NCI-H345 treated with DMSO at 0.1 percent for 48 hours (cell line): ENCODE data around the gene CHRD.
"Not testable (repeated sequence)": the region's sequence is repeated elsewhere in the genome, so short reads cannot be mapped to it uniquely, and the experiment has no call there.

ENCODE experiments used
- DNase-seq: peaks from one replicate; lab custom pipeline; 2025; ENCODE audit not compliant: unreplicated experiment; lab: John Stamatoyannopoulos, UW

CHRD gene

DNA sequence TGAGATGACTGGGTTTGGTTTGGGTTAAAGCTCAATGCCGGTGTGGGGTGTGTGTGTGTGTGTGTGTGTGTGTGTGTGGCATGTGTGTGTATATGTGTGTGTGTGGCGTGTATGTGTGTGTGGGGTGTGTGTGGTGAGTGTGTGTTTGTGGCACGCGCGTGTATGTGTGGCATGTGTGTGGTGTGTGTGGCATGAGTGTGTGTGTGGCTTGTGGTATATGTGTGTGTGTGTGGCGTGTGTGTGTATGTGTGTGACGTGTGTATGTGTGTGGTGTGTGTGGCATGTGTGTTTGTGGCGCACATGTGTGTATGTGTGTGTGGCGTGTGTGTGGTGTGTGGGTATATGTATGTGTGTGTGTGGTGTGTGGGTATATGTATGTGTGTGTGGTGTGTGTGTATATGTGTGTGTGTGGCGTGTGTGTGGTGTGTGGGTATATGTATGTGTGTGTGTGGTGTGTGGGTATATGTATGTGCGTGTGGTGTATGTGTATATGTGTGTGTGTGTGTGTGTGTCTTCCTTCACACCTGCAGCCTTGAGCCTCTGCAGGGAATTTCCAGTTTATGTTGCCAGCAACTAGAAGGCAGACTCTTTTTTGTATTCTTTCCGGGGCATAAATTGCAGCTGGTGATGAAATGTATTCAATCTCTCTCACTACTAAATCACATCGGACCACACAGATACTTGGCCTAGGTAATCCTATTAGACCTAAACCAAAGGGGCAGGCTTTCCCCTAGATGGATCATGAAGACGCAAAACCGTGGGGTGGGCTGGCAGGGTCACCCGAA is 34.8 kb downstream of the CHRD start:
- DNase-seq, result no peak

DNA sequence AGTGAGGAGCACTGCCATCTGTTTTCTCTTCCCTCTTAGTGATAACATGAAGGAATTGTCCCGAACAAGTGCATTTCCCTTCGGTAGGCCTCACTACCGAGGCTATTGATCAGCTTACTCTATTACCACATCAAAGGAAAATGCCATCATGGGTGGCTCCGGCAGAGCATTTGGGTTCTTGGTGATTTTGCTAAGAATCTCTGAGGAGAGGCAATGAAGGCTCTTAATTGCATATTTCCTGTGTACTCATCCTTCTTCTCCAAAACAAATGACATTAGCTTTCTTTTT is 35.3 kb downstream of the CHRD start:
- DNase-seq, result no peak

DNA sequence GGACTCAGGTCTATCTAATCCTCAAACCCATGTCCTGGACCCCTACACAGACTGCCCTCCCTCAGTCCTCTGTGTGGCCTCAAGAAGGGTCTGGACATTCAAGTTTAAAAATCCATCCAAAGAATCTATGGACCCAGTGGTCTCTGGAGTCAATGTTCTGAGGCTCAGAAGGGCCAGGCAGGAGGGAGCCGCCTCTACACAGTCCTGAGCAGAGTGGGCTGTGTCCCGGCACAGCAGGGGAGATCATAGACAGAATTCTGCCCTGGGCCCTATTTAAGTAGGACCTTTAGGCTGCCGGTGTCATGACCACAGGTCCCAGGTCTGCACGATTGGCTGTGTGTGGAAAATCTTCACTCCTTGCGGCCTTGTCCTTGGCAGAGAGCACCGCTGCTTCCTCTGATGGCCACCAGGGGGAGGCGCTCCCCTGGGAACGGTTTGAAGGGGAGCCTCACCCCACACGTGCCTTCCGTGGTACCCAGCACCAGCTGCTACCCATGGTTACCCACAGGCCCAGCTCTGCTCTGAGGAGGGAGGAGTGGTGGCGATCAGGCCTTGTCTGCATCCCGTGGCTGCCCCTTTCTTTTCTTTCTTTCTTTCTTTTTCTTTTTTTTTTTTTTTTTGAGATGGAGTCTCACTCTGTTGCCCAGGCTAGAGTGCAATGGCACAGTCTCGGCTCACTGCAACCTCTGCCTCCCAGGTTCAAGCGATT is 37.9 kb downstream of the CHRD start:
- peak; percentile 73 for DNase-seq

DNA sequence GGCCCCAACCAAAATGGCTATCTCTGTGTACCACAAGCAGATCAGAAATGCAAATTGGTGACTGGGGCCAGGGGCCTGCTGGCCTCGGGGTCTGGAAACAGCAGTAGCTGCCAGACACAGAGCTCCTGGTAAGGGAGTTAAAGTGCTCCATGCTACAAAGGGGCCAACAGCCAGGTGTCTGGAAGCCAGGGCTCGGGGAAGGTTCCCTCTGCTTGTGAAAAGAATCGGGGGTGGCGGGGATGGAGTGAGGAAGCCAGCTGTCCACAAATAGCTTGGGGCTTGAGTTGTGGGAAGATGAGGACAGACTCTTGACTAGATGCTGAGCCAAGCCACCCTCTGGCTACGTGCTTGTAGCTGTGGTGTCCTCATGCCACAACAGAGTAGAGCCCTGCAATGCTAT is 39.3 kb downstream of the CHRD start:
- DNase-seq, result no peak

DNA sequence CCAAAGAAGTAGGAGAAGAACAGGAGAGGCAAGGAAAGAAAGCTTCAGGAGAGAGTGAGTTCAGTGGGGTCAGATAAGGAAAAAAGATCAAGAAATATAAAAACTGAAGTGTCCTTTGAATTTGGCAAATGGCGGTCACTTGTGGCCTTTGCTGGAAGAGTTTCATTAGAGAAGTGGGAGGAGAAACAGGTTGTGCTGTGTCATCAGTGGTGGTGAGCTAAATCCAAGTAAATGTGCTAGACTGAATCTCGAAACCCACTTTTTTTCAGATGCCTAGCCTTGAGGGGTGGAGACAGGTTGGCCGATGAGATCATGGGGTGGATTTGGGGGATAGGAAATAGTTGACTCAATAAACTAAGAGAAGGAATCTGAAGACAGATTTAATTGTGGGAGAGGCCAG is 43.7 kb downstream of the CHRD start:
- no peak for DNase-seq

DNA sequence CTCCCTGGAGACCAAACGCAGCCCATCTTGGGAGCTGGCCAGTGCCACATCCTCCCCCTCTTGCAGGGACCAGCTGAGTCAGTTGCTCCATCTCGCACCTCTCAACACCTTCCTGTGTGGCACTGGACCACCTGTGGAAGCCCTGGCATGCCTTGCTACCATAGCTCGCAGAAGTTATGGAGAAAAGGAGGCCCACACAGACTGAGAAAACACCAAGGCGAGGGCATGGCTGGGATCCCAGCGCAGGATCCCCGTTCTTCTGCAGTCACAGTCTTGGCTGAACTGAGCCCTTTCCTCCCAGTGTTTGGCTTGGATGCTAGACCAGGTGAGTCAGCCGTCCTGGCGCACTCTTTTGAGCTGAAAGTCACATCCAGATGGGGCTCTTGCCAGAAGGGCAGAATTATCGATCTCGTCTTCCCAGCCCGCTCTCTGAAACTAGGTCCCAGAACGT is 46.9 kb downstream of the CHRD start:
- no peak for DNase-seq

DNA sequence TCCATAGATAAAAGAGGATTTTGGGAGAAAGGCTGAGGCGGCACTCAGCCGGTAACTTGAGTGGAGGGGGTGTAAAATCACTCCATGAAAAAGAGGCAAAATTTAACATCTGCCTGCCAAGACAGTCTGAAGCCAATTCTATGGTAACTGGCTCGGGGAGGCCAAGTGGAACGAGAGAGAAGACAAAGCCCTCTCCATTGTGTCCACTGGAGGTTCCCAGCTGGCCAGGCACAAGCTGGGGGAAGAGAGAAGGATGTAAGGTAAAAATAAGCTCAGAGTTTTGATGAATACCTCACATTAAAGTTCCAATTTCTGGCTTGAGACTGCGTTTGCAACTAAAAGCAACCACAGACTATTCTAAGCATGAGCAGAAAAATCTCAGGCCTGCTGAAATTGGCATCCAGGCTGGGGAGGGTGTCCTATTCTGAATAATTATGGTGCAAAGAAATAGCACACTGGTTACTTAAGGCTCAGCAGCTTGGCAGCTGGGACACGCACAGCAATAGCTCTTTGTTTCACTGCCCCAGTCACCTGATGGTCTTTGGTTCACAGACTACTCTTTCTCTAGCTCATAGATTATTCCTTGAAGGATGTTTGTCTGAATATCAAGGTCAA is 48.8 kb downstream of the CHRD start:
- DNase-seq, result no peak

DNA sequence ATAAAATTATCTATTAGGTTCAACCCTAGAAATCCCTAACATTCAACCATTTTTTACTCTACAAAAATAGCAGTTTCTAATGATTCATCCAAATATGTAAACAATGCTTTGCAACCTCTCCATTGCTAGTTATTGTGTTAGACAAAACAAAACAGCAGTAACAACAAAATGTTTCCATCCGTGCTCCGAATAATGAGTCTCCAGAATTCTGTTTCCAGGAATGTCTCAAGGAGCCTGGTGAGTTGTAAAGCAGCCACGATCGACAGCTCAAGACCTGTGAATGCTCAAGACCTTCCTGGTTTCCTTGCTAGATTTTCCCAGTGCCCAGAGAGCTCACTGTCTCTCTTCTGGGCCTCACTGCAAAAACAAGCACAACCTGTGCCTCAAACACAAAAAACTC is 49.9 kb downstream of the CHRD start:
- DNase-seq, result no peak

DNA sequence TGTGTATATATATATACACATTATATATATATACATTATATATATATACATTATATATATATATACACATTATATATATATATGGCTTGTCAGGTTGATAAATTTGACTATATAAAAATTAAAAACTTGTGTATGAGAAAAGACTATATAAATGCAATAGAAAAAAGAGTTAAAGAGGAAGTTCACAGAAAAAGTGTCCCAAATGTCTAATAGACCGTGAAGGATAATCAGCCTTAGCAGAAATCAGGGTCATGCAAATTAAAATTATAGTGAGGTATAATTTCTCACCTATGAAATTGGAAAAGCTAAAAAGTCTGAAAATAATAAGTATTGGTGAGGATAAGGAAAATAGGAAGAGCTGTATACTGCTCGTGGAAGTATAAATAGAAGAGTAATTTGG is 51.1 kb downstream of the CHRD start:
- no peak for DNase-seq

DNA sequence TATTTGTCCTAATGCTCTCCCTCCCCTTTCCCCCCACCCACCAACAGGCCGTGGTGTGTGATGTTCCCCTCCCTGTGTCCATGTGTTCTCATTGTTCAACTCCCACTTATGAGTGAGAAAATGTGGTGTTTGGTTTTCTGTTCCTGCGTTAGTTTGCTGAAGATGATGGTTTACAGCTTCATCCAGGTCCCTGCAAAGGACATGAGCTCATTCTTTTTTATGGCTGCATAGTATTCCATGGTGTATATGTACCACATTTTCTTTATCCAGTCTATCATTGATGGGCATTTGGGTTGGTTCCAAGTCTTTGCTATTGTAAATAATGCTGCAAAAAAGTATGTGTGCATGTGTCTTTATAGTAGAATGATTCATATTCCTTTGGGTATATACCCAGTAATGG is 53.3 kb downstream of the CHRD start:
- not testable (repeated sequence) for DNase-seq

DNA sequence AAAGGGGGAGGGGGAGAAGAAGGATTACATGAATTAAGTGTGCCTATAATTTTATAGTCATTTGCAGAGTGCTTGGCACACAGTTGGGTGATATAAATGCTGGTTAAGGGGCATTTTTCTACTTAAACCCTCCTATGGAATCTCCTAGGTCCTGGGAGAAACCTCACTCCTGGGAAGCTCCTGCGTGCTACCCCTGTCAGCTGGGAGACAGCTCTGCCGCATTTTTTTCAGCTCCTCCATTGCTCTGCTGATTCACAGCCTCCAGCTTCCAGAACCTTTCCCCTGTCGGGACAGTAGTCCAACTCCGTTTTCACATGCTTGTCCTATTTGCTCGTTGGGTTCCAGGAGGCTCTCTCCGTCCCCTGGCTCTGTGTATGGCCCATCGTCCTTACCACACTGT is 59.2 kb downstream of the CHRD start:
- no peak for DNase-seq
